Osteocyte (in vitro differentiated cells): Measurements from ENCODE around the gene CSF1R. TPM values are rescaled to one million over a fixed set of nuclear protein-coding genes. Genes with fewer than 3 reads are reported as not detected.

Experiments
- DNase-seq: peaks from one replicate; pipeline ENCODE4 v3.0.0; 2021; ENCODE audit warnings: mixed read lengths; ENCODE audit not compliant: unreplicated experiment; ENCODE audit errors: extremely low spot score
- H3K27ac Mint-ChIP-seq: one replicate; pipeline ENCODE4 v1.8.0; 2021; ENCODE audit warnings: mild to moderate bottlenecking, mixed read lengths; ENCODE audit not compliant: unreplicated experiment
- H3K27me3 Mint-ChIP-seq: one replicate; pipeline ENCODE4 v1.8.0; 2021; ENCODE audit warnings: mixed read lengths; ENCODE audit not compliant: unreplicated experiment
- H3K36me3 Mint-ChIP-seq: one replicate; pipeline ENCODE4 v1.8.0; 2021; ENCODE audit warnings: mixed read lengths; ENCODE audit not compliant: unreplicated experiment
- H3K4me1 Mint-ChIP-seq: one replicate; pipeline ENCODE4 v1.8.0; 2021; ENCODE audit warnings: mixed read lengths; ENCODE audit not compliant: unreplicated experiment
- H3K4me3 Mint-ChIP-seq: one replicate; pipeline ENCODE4 v1.8.0; 2021; ENCODE audit warnings: mild to moderate bottlenecking, moderate library complexity, mixed read lengths; ENCODE audit not compliant: unreplicated experiment
- H3K9me3 Mint-ChIP-seq: one replicate; pipeline ENCODE4 v1.8.0; 2021; ENCODE audit warnings: mixed read lengths; ENCODE audit not compliant: unreplicated experiment
- total RNA-seq: library from RNA; stranded (reverse); gene quantifications from 2 replicates; pipeline ENCODE4 v1.2.1, GENCODE V29; 2021
- TF ChIP-seq, protein P1 (sequence below): fragments of 200-600 bp; sonication (generic); IDR thresholded peaks from 2 replicates; pipeline ENCODE4 v1.5.0; 2021; ENCODE audit warnings: antibody characterized with exemption, mild to moderate bottlenecking, moderate library complexity

CSF1R gene
- total RNA-seq, 1 donor from 2014 or later, result 1.2 TPM

DNA sequence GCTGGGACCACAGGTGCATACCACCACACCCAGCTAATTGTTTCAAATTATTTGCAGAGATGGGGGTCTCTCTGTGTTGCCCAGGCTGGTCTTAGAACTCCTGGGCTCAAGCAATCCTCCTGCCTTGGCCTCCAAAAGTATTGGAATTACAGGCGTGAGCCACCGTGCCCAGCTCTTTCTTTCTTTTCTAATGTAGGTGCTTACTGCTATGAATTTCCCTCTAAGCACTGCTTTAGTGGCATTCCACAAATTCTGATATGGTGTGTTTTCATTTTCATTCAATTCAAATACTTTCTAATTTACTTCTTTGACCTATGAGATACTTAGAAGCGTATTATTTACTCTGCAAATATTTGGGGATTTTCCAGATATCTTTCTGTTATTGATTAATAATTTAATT, 70.9 kb downstream of the CSF1R start:
- Mint-ChIP-seq H3K4me1 (peaks cover 10% of the 10 kb centered on the region), H3K9me3 (peaks cover 14% of the 10 kb centered on the region), H3K27me3 (no peaks in the 10 kb centered on the region), H3K36me3 (peaks cover 80% of the 10 kb centered on the region), H3K4me3 (no peak overlapping the region), H3K27ac (no peak overlapping the region)
- DNase-seq, result no peak
- TF ChIP-seq, protein P1, sequence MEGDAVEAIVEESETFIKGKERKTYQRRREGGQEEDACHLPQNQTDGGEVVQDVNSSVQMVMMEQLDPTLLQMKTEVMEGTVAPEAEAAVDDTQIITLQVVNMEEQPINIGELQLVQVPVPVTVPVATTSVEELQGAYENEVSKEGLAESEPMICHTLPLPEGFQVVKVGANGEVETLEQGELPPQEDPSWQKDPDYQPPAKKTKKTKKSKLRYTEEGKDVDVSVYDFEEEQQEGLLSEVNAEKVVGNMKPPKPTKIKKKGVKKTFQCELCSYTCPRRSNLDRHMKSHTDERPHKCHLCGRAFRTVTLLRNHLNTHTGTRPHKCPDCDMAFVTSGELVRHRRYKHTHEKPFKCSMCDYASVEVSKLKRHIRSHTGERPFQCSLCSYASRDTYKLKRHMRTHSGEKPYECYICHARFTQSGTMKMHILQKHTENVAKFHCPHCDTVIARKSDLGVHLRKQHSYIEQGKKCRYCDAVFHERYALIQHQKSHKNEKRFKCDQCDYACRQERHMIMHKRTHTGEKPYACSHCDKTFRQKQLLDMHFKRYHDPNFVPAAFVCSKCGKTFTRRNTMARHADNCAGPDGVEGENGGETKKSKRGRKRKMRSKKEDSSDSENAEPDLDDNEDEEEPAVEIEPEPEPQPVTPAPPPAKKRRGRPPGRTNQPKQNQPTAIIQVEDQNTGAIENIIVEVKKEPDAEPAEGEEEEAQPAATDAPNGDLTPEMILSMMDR, result no peak

DNA sequence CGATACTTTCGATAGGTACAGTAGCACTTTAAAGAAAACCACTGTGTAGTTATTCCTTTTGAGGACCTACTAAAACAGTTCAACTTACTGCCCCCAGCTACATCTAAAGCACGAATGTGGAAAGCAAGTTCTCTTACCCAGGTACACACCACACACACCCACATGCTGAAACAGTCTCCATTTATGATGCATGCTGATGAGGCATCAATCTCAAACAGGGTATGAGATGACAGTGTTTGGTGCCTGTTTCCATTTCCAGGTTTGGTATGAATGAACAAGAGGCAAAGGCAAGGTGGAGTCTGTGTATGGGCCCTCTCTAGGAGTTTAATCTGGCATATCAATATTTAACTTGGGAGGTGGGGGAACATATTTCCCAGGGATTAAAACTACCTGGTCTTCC, 71.9 kb downstream of the CSF1R start:
- H3K27ac Mint-ChIP-seq, result no peak overlapping the region

DNA sequence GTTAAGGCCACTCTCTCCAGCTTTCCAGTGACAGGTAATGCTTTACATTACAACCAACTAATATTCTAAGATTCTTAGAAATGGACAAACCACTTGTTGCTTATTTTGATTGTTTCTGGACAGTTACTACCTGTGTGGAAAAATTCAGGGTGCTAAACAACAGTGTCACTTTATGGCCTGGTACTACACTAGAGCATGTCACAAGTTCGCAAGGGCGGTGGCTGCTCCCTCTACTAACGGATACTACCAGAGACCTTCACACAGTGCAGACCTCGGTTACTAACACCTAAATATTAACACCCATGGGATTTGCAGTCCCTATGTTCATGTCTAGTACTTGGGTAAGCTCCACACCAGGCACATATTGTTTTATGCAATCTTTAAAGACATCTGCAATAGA, 72.4 kb downstream of the CSF1R start:
- no peaks in the 10 kb centered on the region for H3K4me1 Mint-ChIP-seq
- peaks cover 76% of the 10 kb centered on the region for H3K36me3 Mint-ChIP-seq
- DNase-seq, result no peak

More for the DNA sequence above, 71.9 kb downstream of the CSF1R start:
- TF ChIP-seq, protein P1, result no peak
- DNase-seq, result no peak
- peaks cover 80% of the 10 kb centered on the region for H3K36me3 Mint-ChIP-seq
- peaks cover 14% of the 10 kb centered on the region for H3K9me3 Mint-ChIP-seq
- H3K4me3 Mint-ChIP-seq, result no peak overlapping the region
- H3K27me3 Mint-ChIP-seq, result no peaks in the 10 kb centered on the region
- peaks cover 2% of the 10 kb centered on the region for H3K4me1 Mint-ChIP-seq

DNA sequence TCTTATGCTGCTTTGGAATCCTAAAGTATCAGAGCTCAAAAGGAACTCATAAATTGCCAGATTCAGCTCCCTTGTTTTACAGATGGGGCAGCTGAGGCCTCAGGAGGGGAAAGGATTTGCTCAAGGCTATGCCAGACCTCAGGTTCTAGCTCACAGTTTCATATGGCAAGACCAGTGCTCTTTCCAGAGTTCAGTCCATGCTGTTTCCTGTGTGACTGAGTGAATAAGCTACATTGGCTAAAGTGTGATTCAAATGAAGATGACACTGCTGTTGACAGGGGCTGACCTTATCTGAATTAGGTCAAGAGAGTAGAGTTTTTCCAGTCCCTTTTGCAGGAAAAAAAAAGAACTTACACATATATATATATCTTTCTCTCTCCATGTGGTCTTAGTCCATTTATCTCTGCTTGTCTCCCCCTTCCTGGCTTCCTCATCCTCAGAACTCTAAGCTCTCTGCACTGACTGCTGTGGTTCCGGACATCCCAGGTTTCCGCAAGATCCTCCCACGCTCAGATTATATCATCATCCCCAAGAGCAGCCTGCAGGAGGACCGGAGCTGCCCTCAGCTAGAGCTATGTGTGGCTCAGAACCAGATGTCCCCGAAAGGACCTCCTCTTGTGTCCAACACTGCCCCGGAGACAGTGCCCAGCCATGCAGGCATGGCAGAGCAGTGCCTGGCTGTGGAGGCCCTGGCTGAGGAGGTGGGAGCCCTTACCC, 76.5 kb downstream of the CSF1R start:
- Mint-ChIP-seq H3K27me3 (no peaks in the 10 kb centered on the region), H3K36me3 (peaks cover 59% of the 10 kb centered on the region), H3K4me3 (no peak overlapping the region), H3K4me1 (peaks cover 2% of the 10 kb centered on the region), H3K27ac (no peak overlapping the region), H3K9me3 (no peaks in the 10 kb centered on the region)
- no peak for DNase-seq
- TF ChIP-seq, protein P1, result no peak

More for the DNA sequence above, 72.4 kb downstream of the CSF1R start:
- Mint-ChIP-seq H3K27me3 (no peaks in the 10 kb centered on the region), H3K4me3 (no peak overlapping the region), H3K27ac (no peak overlapping the region), H3K9me3 (peaks cover 14% of the 10 kb centered on the region)
- TF ChIP-seq, protein P1, result no peak

DNA sequence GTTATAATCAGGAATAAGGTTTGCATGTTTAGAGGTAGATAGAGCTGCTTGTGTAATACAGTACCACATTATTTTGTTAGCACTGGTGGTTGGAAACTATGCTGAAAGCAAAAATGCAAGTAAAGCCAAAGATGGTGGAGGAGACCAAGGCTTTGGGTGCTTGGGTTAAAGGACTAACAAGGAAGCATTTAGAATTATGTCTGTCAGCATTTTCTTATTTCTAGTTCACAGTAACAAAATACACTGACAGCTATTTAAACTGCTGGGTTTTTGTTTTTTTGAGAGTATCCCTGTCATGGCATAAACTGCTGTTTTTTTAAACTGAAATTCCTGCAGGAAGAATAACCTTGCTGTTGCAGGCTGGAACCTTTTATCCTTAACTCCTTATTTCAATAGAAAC, 79.3 kb downstream of the CSF1R start:
- peaks cover 16% of the 10 kb centered on the region for H3K4me1 Mint-ChIP-seq

More for the DNA sequence above, 79.3 kb downstream of the CSF1R start:
- Mint-ChIP-seq H3K4me3 (no peak overlapping the region), H3K27ac (no peak overlapping the region), H3K27me3 (no peaks in the 10 kb centered on the region), H3K36me3 (peaks cover 40% of the 10 kb centered on the region), H3K9me3 (no peaks in the 10 kb centered on the region)
- no peak for DNase-seq
- TF ChIP-seq, protein P1, result no peak
